Measurements from ENCODE around the gene TMEM38A.

DNA sequence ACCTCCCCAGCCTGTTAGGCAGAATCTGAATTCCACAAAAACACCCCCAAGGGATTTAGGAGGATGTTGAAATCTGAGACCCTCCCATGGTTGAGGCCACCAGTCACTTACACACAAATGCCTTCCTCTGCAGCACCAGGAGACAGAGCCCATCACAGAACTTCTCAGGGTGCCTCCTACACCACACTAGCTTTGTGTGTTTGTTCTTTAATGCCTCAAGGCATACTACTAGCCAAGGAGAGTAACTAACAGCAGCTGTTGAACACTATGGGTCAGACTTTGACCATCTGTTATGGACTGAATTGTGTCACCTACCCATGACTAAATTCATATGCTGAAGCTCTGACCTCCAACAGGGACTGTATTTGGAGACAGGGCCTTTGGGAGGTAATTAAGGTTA lies 23.4 kb upstream of the TMEM38A start:
- TF ChIP-seq, protein P1, sequence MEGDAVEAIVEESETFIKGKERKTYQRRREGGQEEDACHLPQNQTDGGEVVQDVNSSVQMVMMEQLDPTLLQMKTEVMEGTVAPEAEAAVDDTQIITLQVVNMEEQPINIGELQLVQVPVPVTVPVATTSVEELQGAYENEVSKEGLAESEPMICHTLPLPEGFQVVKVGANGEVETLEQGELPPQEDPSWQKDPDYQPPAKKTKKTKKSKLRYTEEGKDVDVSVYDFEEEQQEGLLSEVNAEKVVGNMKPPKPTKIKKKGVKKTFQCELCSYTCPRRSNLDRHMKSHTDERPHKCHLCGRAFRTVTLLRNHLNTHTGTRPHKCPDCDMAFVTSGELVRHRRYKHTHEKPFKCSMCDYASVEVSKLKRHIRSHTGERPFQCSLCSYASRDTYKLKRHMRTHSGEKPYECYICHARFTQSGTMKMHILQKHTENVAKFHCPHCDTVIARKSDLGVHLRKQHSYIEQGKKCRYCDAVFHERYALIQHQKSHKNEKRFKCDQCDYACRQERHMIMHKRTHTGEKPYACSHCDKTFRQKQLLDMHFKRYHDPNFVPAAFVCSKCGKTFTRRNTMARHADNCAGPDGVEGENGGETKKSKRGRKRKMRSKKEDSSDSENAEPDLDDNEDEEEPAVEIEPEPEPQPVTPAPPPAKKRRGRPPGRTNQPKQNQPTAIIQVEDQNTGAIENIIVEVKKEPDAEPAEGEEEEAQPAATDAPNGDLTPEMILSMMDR (IDR thresholded peaks at IDR 0.05; ENCODE audit: insufficient read depth, low read depth, low read length): no peak
- TF ChIP-seq EZH2 (IDR thresholded peaks at IDR 0.05; ENCODE audit: insufficient read depth, low read length): no peak
